Vagina (tissue), 2 donors: Measurements from ENCODE around the gene LPIN1. TPM values are rescaled to one million over a fixed set of nuclear protein-coding genes. Genes with fewer than 3 reads are reported as not detected.

Source experiments
- DNase-seq, 2 donors: peaks; one replicate each; pipeline ENCODE4 v3.0.0-alpha.2; 2017; ENCODE audit errors: extremely low spot score in 2 of 2
- H3K27ac ChIP-seq: fragments of 200-600 bp; sonication (generic); one replicate; pipeline ENCODE4 v1.5.1; 2019
- H3K27me3 ChIP-seq: fragments of 200-600 bp; sonication (generic); one replicate; pipeline ENCODE4 v1.5.1; 2019
- H3K36me3 ChIP-seq, 2 donors: fragments of 200-600 bp; sonication (generic); one replicate each; pipeline ENCODE4 v1.5.1; 2017 to 2019
- H3K4me1 ChIP-seq: fragments of 200-600 bp; sonication (generic); one replicate; pipeline ENCODE4 v1.5.1; 2019
- H3K4me3 ChIP-seq, 2 donors: fragments of 200-600 bp; sonication (generic); 1 replicate in 1 of 2; 2 replicates in 1 of 2; pipeline ENCODE4 v1.5.1; 2016 to 2019
- H3K9me3 ChIP-seq: fragments of 200-600 bp; sonication (generic); one replicate; pipeline ENCODE4 v1.5.1; 2019
- POLR2A ChIP-seq, 2 donors: fragments of 450-650 bp; IDR thresholded peaks; one replicate each; pipeline ENCODE4 v1.6.1; 2017; ENCODE audit warnings: antibody characterized with exemption in 2 of 2, mild to moderate bottlenecking in 2 of 2, moderate library complexity in 2 of 2
- POLR2AphosphoS5 ChIP-seq, 2 donors: sonication (generic); formaldehyde crosslinking; IDR thresholded peaks; one replicate each; pipeline ENCODE4 v1.9.0; 2017; ENCODE audit warnings: antibody characterized with exemption in 2 of 2, mild to moderate bottlenecking in 2 of 2, low read depth in 1 of 2; ENCODE audit not compliant: insufficient read depth in 1 of 2
- intact Hi-C: fragments of 100-400 bp; cut with DNase I; formaldehyde crosslinking; loops from one replicate; pipeline ENCODE4 v1.15.1; 2023
- total RNA-seq: library from RNA; depleted of rRNA; stranded (reverse); fragments of >200 nt; gene quantifications from one replicate; pipeline ENCODE4 v1.2.3, GENCODE V29; 2016
- TF ChIP-seq, protein P1 (sequence below), 3 experiments: fragments of 450-650 bp in 2 of 3; fragments of 200-600 bp in 1 of 3; sonication (generic) in 1 of 3; IDR thresholded peaks; one replicate each; pipeline ENCODE4 v1.5.1; 2017 to 2019; ENCODE audit warnings: antibody characterized with exemption in 3 of 3, mild to moderate bottlenecking in 2 of 3, moderate library complexity in 2 of 3

LPIN1 gene
- total RNA-seq, 1 donor from 2014 or later = 67.5 TPM

DNA sequence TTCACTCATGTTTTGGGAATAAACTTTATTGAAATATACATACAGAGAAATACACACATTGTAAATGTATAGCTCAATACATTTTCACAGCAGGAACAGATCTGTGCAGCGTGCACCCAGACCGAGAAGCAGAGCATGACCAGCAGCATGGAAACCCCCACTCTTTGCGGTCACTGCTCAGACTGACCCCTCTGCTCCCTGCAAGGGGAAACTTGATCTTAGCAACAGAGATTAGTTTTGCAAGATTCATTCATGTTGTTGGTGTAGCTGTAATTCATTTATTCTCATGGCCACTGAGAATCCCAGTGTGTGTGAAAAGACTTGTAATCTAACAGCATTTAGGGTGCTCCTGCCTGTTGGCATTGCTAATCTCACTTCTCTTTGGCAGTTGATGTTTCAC, 35.2 kb downstream of the LPIN1 start:
- TF ChIP-seq, protein P1, sequence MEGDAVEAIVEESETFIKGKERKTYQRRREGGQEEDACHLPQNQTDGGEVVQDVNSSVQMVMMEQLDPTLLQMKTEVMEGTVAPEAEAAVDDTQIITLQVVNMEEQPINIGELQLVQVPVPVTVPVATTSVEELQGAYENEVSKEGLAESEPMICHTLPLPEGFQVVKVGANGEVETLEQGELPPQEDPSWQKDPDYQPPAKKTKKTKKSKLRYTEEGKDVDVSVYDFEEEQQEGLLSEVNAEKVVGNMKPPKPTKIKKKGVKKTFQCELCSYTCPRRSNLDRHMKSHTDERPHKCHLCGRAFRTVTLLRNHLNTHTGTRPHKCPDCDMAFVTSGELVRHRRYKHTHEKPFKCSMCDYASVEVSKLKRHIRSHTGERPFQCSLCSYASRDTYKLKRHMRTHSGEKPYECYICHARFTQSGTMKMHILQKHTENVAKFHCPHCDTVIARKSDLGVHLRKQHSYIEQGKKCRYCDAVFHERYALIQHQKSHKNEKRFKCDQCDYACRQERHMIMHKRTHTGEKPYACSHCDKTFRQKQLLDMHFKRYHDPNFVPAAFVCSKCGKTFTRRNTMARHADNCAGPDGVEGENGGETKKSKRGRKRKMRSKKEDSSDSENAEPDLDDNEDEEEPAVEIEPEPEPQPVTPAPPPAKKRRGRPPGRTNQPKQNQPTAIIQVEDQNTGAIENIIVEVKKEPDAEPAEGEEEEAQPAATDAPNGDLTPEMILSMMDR (IDR thresholded peaks at IDR 0.05) = no peak
- TF ChIP-seq POLR2A (IDR thresholded peaks at IDR 0.05) (no peak), POLR2AphosphoS5 (IDR thresholded peaks at IDR 0.05; ENCODE audit: insufficient read depth in 1 of 2, low read depth in 1 of 2) (no peak)
- peaks cover 0 to 36% of the 10 kb centered on the region in 2 donors for H3K36me3 ChIP-seq
- no peak overlapping the region for H3K4me3 ChIP-seq
- no peaks in the 10 kb centered on the region for H3K9me3 ChIP-seq
- H3K4me1 ChIP-seq = peaks cover 8% of the 10 kb centered on the region
- no peak overlapping the region for H3K27ac ChIP-seq
- intact Hi-C loops = loop anchor here (5.0 kb wide), 1 partner anchor 39 kb away; no protein-coding TSS in a partner anchor
- peak in 1 of 2 donors; percentile 25 for DNase-seq
- no peaks in the 10 kb centered on the region for H3K27me3 ChIP-seq

DNA sequence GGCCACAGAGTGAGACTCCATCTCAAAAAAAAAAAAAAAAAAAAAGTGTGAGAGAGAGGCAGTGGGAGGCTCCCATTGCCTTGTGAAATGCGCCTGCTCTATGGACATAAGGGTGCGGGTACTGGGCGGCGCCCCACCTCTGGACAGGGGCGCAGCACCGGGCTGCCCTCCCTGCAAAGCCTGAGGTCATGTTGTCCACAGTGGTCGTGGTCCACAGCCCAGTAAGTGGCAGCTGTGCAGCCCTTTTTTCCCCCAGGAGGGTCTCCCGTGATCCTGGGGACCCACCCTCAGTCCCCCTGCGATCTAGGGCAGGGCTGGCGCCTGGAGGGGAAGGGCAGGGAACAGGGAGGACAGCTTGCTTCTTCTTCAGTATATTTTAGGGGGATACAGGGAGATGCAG, 37.8 kb downstream of the LPIN1 start:
- Histone ChIP-seq H3K36me3 (peaks cover 0 to 62% of the 10 kb centered on the region in 2 donors), H3K4me3 (no peak overlapping the region), H3K27me3 (no peaks in the 10 kb centered on the region), H3K9me3 (no peaks in the 10 kb centered on the region), H3K27ac (no peak overlapping the region), H3K4me1 (peaks cover 3% of the 10 kb centered on the region)
- no peak for TF ChIP-seq POLR2AphosphoS5 (IDR thresholded peaks at IDR 0.05; ENCODE audit: insufficient read depth in 1 of 2, low read depth in 1 of 2)
- TF ChIP-seq, protein P1 (IDR thresholded peaks at IDR 0.05) = no peak
- no peak for TF ChIP-seq POLR2A (IDR thresholded peaks at IDR 0.05)
- intact Hi-C loops = loop anchor here (5.0 kb wide), 1 partner anchor 42 kb away; no protein-coding TSS in a partner anchor
- peak in 1 of 2 donors; percentile 61 for DNase-seq

DNA sequence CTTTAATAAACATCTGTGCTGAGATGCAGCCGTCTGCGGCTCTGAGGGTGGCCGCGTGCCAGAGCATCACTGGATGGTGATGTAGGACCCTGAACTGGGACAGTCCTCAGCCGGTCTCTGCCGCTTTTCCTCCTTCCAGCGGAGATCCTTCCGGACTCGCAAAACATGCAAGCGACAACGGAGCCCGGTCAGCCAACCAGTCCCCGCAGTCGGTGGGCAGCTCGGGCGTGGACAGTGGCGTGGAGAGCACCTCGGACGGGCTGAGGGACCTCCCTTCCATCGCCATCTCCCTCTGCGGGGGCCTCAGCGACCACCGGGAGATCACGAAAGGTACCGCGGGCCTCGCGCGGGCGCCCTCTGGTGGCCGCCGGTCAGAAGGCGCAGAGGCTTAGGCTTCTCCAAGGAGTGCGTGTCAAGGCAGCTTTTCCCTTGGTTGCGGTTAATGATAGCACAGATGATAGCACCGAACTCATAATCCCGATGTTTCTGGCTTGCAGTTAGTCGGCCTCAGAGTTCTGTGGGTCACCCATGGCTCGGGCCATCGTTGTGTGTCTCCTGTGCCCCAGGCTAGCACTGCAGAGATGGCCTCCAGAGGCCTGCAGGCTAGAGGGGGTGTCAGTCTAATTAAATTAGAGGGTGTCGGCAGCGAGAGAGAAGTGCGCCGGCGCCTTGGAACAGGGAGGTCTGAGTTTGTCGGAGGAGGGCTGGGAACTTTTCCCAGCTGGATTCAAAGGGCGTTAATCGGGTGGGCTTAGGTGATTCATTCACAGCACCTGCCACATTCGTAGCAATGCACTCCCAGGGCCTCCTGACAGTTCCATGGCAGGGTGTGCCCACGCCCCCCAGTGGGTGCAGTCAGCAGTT, 38.5 kb downstream of the LPIN1 start:
- TF ChIP-seq, protein P1 (IDR thresholded peaks at IDR 0.05) = peak; percentile 57 to 81 (median 74)
- peak in 1 of 2 donors; percentile 14 for TF ChIP-seq POLR2AphosphoS5 (IDR thresholded peaks at IDR 0.05; ENCODE audit: insufficient read depth in 1 of 2, low read depth in 1 of 2)
- no peak for TF ChIP-seq POLR2A (IDR thresholded peaks at IDR 0.05)
- intact Hi-C loops = loop anchor here (5.0 kb wide), 1 partner anchor 43 kb away; no protein-coding TSS in a partner anchor
- Histone ChIP-seq H3K4me3 (peak overlapping the region in 1 of 2 donors; percentile 31), H3K27me3 (no peaks in the 10 kb centered on the region), H3K9me3 (no peaks in the 10 kb centered on the region), H3K27ac (no peak overlapping the region), H3K4me1 (no peaks in the 10 kb centered on the region), H3K36me3 (peaks cover 0 to 62% of the 10 kb centered on the region in 2 donors)
- peak in 1 of 2 donors; percentile 82 for DNase-seq

DNA sequence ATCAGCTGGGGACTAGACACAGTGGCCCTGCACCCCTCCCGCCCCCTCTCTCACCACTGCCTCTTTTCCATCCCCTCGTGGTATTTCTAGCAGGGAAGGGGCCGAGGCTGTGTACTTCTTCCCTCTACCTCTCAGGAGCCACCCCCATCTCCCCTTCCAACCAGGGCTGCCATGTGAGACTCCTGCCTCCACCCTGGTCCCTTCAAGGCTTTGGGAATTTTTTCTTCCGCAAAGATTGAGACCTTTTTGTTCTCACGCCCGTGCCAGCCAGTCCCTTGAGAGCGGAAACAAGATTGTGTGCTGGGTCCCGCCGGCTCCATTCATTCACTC, 39.1 kb downstream of the LPIN1 start:
- Histone ChIP-seq H3K4me1 (no peaks in the 10 kb centered on the region), H3K36me3 (peaks cover 0 to 62% of the 10 kb centered on the region in 2 donors), H3K4me3 (no peak overlapping the region), H3K27ac (no peak overlapping the region), H3K9me3 (no peaks in the 10 kb centered on the region), H3K27me3 (no peaks in the 10 kb centered on the region)
- TF ChIP-seq, protein P1 (IDR thresholded peaks at IDR 0.05) = no peak
- no peak for TF ChIP-seq POLR2AphosphoS5 (IDR thresholded peaks at IDR 0.05; ENCODE audit: insufficient read depth in 1 of 2, low read depth in 1 of 2)
- TF ChIP-seq POLR2A (IDR thresholded peaks at IDR 0.05) = no peak
- peak in 1 of 2 donors; percentile 58 for DNase-seq
- intact Hi-C loops = no loop called here

DNA sequence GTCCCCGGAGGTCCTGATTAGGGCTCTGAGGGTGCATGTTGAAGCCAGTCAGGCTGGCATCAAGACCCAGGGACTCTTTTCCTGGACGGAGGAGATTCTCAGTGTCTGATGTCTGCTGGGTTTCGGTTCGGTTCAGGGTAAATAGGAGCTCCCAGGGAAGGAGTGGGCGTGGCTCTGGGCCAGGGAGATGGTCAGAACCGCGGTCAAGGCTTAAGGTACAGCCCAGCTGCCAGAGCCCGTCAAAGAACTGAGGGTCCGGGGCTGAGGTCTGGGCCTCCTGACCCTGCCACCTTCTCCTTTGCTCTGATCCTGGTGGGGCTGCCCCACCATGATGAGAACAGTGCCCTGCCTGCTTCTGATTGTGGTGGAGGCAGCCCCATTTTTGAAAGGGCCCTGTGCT, 39.8 kb downstream of the LPIN1 start:
- TF ChIP-seq POLR2A (IDR thresholded peaks at IDR 0.05) = no peak
- TF ChIP-seq, protein P1 (IDR thresholded peaks at IDR 0.05) = no peak
- TF ChIP-seq POLR2AphosphoS5 (IDR thresholded peaks at IDR 0.05; ENCODE audit: insufficient read depth in 1 of 2, low read depth in 1 of 2) = no peak

More for the DNA sequence above, 39.8 kb downstream of the LPIN1 start:
- no peak overlapping the region for H3K27ac ChIP-seq
- intact Hi-C loops = no loop called here
- peak in 1 of 2 donors; percentile 40 for DNase-seq
- H3K4me3 ChIP-seq = no peak overlapping the region
- peaks cover 0 to 56% of the 10 kb centered on the region in 2 donors for H3K36me3 ChIP-seq
- H3K27me3 ChIP-seq = no peaks in the 10 kb centered on the region
- no peaks in the 10 kb centered on the region for H3K9me3 ChIP-seq
- no peaks in the 10 kb centered on the region for H3K4me1 ChIP-seq
